Natural killer cell treated with Interleukin-12 subunit alpha and Interleukin-12 subunit beta and Interleukin-15 and Interleukin-18, amount 100 ng/mL, for 72 hours (primary cell): Measurements from ENCODE around the gene TLDC2. TPM values are rescaled to one million over a fixed set of nuclear protein-coding genes. Genes with fewer than 3 reads are reported as not detected.
A peak's percentile ranks its signal among the peaks of the same experiment; 100 is the strongest.

Source experiments
- ATAC-seq, 2 donors: fragments of 150-1000 bp; cut with Tn5 transposase in 1 of 2; sonication (Bioruptor Pico), chemical (Tn5 transposase) in 1 of 2; 2 replicates each; pipeline ENCODE4 v1.10.0; 2021
- DNase-seq: peaks from one replicate; pipeline ENCODE4 v3.0.0; 2022; ENCODE audit warnings: low spot score
- H3K27ac Mint-ChIP-seq, 2 donors: 1 replicate in 1 of 2; 2 replicates in 1 of 2; pipeline ENCODE4 v1.8.0; 2022; ENCODE audit warnings: mixed read lengths in 2 of 2, mild to moderate bottlenecking in 1 of 2, moderate library complexity in 1 of 2
- H3K27me3 Mint-ChIP-seq, 2 donors: 1 replicate in 1 of 2; 2 replicates in 1 of 2; pipeline ENCODE4 v1.8.0; 2022; ENCODE audit warnings: mixed read lengths in 2 of 2
- H3K36me3 Mint-ChIP-seq: one replicate; pipeline ENCODE4 v1.8.0; 2022; ENCODE audit warnings: mixed read lengths
- H3K4me1 Mint-ChIP-seq, 2 donors: 1 replicate in 1 of 2; 2 replicates in 1 of 2; pipeline ENCODE4 v1.8.0; 2022; ENCODE audit warnings: low read depth in 2 of 2, mixed read lengths in 2 of 2, mild to moderate bottlenecking in 1 of 2
- H3K4me3 Mint-ChIP-seq: one replicate; pipeline ENCODE4 v1.8.0; 2022; ENCODE audit warnings: mixed read lengths
- H3K9me3 Mint-ChIP-seq: 2 replicates; pipeline ENCODE4 v1.8.0; 2022; ENCODE audit warnings: mixed read lengths
- total RNA-seq, 2 donors: library from RNA; stranded (reverse); gene quantifications; one replicate each; pipeline ENCODE4 v1.2.3, GENCODE V29; 2022

TLDC2 gene
- total RNA-seq, 2 donors from 2014 or later: 0.39 TPM; not detected in 1

GRCh38 chr20:36856691-36857635, 19.0 kb upstream of the TLDC2 start:
- H3K9me3 Mint-ChIP-seq: no peaks in the 10 kb centered on the region
- no peaks in the 10 kb centered on the region for H3K27me3 Mint-ChIP-seq
- no peak overlapping the region for H3K27ac Mint-ChIP-seq
- H3K36me3 Mint-ChIP-seq: no peaks in the 10 kb centered on the region
- H3K4me1 Mint-ChIP-seq: peaks cover 5 to 6% of the 10 kb centered on the region in 2 donors
- ATAC-seq (no peak), DNase-seq (no peak)
- no peak overlapping the region for H3K4me3 Mint-ChIP-seq

GRCh38 chr20:36859282-36859555, 16.7 kb upstream of the TLDC2 start:
- H3K27ac Mint-ChIP-seq: no peak overlapping the region
- no peaks in the 10 kb centered on the region for H3K9me3 Mint-ChIP-seq
- no peak overlapping the region for H3K4me3 Mint-ChIP-seq
- peaks cover 5 to 6% of the 10 kb centered on the region in 2 donors for H3K4me1 Mint-ChIP-seq
- no peak for DNase-seq
- H3K36me3 Mint-ChIP-seq: no peaks in the 10 kb centered on the region
- H3K27me3 Mint-ChIP-seq: no peaks in the 10 kb centered on the region
- ATAC-seq: no peak

DNA sequence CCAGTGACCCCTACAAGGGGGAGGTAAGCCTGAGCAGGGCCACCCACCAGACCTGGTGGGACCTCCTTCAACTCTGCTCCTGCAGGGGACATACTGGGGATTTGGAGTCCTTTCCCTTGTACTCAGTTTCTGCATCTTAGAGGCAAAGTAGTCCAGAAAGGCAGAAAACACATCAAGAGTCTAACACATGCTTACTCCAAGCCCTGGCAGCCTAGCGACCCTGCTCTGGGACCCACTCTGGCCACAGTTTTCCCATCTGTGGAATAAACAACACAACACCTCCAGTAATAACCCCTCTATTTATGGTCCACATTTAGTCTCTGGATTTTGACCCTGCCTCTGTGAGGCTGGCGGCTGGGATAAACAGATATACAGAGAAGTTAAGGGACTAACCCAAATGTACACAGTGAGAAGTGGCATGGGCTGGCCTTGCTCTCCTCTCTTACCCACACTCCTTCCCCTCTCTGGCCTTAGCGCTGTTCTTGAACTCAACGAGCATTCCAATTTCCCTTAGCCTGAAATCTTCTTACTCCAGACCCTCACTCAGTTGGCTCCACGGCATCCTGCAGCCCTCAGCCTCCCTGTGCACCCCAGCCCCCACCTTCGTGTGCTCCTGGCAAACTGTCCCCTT, 16.1 kb upstream of the TLDC2 start:
- no peak overlapping the region for H3K4me3 Mint-ChIP-seq
- peaks cover under 1% of the 10 kb centered on the region in 2 donors for H3K27me3 Mint-ChIP-seq
- DNase-seq: no peak
- no peaks in the 10 kb centered on the region for H3K36me3 Mint-ChIP-seq
- no peak overlapping the region for H3K27ac Mint-ChIP-seq
- H3K9me3 Mint-ChIP-seq: no peaks in the 10 kb centered on the region
- no peak for ATAC-seq
- peaks cover 6% of the 10 kb centered on the region in 2 donors for H3K4me1 Mint-ChIP-seq

DNA sequence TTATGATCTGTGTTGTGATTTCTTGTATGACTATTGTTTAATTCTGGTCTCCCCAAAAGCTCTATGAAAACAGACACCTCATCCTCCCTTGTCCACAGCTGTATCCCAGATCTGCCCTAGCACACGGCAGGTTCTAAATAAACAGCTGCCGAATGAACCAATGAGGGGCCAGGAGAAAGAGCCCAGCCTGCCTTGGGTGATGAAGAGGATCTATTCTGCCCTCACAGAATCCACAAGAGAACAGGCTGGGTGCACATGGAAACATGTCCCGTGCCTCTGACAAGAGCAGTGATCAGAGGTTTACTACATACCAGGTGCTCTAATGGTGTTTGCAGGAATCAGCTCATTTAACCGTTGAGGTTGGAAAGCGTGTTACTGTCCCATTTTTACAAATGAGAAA, 15.6 kb upstream of the TLDC2 start:
- H3K9me3 Mint-ChIP-seq: no peaks in the 10 kb centered on the region
- peaks cover 11% of the 10 kb centered on the region in 2 donors for H3K4me1 Mint-ChIP-seq
- peaks cover 6% of the 10 kb centered on the region in 2 donors for H3K27me3 Mint-ChIP-seq
- no peaks in the 10 kb centered on the region for H3K36me3 Mint-ChIP-seq
- H3K4me3 Mint-ChIP-seq: no peak overlapping the region
- H3K27ac Mint-ChIP-seq: no peak overlapping the region
- DNase-seq: no peak
- ATAC-seq: no peak

DNA sequence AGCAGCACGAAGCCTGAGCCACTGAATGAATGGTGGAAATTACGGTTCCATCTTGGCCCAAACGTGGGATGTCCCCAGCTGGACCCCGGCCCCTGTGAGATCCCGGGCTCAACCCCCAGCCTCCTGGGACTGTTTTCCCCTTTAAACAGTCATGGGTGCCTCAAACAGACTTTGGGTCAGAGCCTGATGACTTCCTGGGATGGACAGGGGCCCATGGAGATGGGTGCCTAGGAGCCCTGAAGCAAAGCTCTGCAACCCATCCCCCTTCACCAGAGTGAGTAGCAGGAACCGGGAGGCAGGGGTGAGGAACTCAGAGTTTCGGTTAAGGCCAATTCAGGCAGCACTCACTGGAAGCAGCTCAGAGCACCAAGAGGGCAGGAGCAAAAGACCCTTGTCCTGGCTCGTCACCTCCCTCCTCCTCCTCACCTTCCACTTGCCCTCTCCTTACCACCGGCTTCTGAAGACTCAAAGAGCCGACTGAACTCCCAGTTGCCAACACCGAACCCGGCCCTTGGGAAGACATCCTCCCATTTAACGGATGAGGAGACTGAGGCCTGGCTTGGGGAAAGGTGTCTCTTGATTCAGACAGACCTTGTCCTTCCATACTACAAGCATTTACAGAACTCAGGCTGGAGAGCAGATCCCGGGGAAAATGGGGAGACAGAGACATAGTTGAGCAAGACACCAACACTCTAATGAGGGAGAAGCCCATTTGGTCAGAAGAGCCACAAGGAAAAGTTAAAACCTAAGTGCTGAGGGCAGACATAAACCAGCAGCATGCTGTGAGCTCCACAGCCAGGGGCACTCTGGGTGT, 14.9 kb upstream of the TLDC2 start:
- no peak for ATAC-seq

DNA sequence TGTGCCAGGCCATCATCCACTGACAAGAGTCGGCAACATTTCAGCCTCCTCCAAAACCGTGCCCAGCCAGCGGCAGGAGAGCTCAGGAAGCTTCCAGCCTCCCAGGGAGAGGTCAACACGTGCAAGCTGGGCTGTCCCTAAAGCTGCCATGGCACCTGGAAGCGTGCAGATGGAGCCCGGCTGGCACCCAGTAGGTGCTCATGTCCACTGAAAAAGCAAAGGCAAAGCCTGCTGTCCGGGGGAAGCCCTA, 14.4 kb upstream of the TLDC2 start:
- no peak for DNase-seq
- no peaks in the 10 kb centered on the region for H3K9me3 Mint-ChIP-seq
- peak overlapping the region; percentile 23 for H3K4me3 Mint-ChIP-seq
- H3K27me3 Mint-ChIP-seq: peaks cover 8 to 9% of the 10 kb centered on the region in 2 donors
- H3K27ac Mint-ChIP-seq: no peak overlapping the region
- no peak for ATAC-seq
- H3K36me3 Mint-ChIP-seq: no peaks in the 10 kb centered on the region
- peaks cover 12% of the 10 kb centered on the region in 2 donors for H3K4me1 Mint-ChIP-seq

More for the DNA sequence above, 14.9 kb upstream of the TLDC2 start:
- DNase-seq: no peak
- Mint-ChIP-seq H3K36me3 (no peaks in the 10 kb centered on the region), H3K4me3 (peak overlapping the region; percentile 23), H3K9me3 (no peaks in the 10 kb centered on the region), H3K4me1 (peaks cover 12% of the 10 kb centered on the region in 2 donors), H3K27ac (no peak overlapping the region), H3K27me3 (peaks cover 6 to 9% of the 10 kb centered on the region in 2 donors)

DNA sequence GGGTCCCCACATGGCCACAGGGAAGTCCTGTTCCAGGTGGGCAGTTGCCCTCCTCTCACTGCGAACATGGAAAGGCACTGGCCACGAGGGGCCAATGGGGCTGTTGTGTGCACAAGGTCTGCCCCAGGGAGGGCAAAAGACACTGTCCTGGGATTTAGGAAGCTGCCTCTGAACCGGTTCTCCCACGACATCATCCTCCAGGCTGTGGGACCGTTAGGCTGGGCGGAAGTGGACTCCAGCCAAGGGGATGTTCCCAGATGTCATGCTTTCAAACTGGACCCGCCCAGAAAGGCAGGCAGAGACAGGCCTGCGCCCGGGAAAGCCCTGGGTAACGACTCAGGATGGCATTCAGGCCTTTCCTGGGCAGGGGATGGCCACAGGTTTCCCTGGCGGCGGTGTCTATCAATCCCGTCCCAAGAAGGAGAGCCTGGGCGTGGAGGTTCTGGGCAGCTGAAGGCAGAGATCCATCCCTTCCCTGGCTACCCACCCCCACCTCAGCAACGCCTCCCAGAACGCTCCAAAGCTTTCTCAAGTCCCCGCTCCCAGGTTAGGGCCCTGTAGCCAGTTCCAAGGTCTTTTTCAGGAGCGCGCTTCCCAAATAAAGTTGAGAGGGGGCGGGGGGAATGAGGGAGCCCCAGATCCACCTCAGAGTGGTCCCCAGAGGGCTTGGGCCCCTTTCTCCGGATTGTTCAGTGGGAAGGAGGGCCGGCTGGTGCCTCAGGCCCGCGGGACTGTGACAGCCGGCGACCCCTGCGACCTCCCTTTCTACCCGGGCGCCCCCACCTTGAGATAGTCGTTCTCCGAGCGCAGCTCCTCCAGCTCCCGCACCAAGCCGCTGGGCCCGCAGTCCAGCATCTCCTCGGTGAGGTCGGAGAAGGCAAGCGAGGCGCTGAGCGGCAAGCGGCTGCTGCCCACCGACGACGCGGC, 13.8 kb upstream of the TLDC2 start:
- DNase-seq (no peak), ATAC-seq (no peak)
- H3K27me3 Mint-ChIP-seq: peaks cover 9 to 10% of the 10 kb centered on the region in 2 donors
- H3K27ac Mint-ChIP-seq: no peak overlapping the region
- H3K9me3 Mint-ChIP-seq: no peaks in the 10 kb centered on the region
- peaks cover 8 to 9% of the 10 kb centered on the region in 2 donors for H3K4me1 Mint-ChIP-seq
- H3K4me3 Mint-ChIP-seq: peak overlapping the region; percentile 20
- no peaks in the 10 kb centered on the region for H3K36me3 Mint-ChIP-seq

DNA sequence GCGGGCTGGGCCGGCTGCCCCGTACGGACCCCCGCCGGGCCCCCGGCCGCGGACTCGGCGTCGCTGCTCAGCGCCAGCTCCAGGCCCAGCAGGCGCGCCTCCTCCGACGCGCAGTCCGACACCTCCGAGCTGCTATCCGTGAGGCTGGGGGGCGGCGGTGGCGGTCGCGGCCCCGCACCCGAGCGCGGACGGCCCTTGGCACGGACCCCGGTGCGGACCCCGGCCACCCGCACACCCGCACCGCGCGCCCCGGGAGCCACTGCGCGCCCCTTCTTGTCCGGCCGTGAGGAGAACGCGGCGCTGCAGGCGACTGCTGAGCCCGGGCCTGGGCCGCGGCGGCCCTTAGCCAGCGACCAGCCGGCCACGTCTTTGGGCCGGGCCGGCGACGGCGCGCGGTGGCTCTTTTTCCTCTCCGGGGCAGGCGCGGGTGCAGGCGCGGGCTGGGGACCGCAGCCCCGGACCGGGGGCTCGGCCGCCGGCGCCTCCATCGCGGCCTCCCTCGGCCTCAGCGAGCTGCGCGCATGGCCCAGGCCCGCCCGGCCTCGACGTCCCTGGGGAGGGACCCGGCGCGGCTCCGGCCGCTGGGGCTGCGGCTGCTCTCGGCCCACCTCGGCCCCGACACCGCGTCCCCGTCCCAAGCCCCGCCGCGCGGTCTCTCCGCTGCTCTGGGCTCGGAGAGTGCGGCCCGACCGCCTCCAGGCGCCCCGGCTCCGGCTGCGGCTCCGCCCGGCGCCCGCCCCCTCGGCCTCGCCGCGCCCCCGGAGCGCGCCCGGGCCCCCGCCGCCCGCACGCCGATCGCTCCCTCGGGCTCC, 12.9 kb upstream of the TLDC2 start:
- H3K9me3 Mint-ChIP-seq: no peaks in the 10 kb centered on the region
- peaks cover 6 to 8% of the 10 kb centered on the region in 2 donors for H3K4me1 Mint-ChIP-seq
- H3K36me3 Mint-ChIP-seq: no peaks in the 10 kb centered on the region
- peak; percentile 0 to 68 for ATAC-seq
- no peak overlapping the region for H3K27ac Mint-ChIP-seq
- peaks cover 9 to 10% of the 10 kb centered on the region in 2 donors for H3K27me3 Mint-ChIP-seq
- DNase-seq: peak; percentile 63
- H3K4me3 Mint-ChIP-seq: no peak overlapping the region

- no peak overlapping the region for H3K27ac Mint-ChIP-seq
Observed at GRCh38 chr20:36865076-36865860, 10.7 kb upstream of the TLDC2 start.

DNA sequence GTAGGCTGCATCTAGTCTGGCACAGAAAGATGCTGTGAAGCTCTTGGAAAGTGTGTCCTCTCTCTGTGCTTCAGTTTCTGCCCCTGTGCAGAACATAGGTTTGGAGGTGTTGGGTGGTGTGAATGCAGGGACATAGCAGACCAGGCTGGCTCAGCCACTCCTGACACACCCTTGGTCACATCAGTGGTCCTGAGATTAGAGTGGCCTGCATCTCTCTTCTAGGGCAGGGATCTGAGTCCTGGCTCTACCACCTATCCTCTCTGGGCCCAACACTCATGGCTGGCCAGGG, 10.1 kb upstream of the TLDC2 start:
- Mint-ChIP-seq H3K36me3 (no peaks in the 10 kb centered on the region), H3K27me3 (peaks cover 9 to 10% of the 10 kb centered on the region in 2 donors), H3K9me3 (no peaks in the 10 kb centered on the region), H3K4me1 (peaks cover 6 to 8% of the 10 kb centered on the region in 2 donors), H3K4me3 (no peak overlapping the region), H3K27ac (no peak overlapping the region)
- ATAC-seq (no peak), DNase-seq (no peak)

More at GRCh38 chr20:36865076-36865860, 10.7 kb upstream of the TLDC2 start:
- Mint-ChIP-seq H3K9me3 (no peaks in the 10 kb centered on the region), H3K4me1 (peaks cover 6 to 8% of the 10 kb centered on the region in 2 donors), H3K27me3 (peaks cover 9 to 10% of the 10 kb centered on the region in 2 donors), H3K36me3 (no peaks in the 10 kb centered on the region), H3K4me3 (peak overlapping the region; percentile 58)
- ATAC-seq (no peak), DNase-seq (no peak)

- DNase-seq (no peak), ATAC-seq (no peak)
- Mint-ChIP-seq H3K4me3 (no peak overlapping the region), H3K27me3 (peaks cover 9 to 10% of the 10 kb centered on the region in 2 donors), H3K4me1 (peaks cover 6 to 8% of the 10 kb centered on the region in 2 donors), H3K36me3 (no peaks in the 10 kb centered on the region), H3K9me3 (no peaks in the 10 kb centered on the region), H3K27ac (no peak overlapping the region)
Observed at GRCh38 chr20:36866164-36866563, 9.8 kb upstream of the TLDC2 start.
